Adipocyte (in vitro differentiated cells): Measurements from ENCODE around the gene ZNF732.
A peak's percentile ranks its signal among the peaks of the same experiment; 100 is the strongest.
"Not testable (repeated sequence)": the region's sequence is repeated elsewhere in the genome, so short reads cannot be mapped to it uniquely, and the experiment has no call there.

Experiments
- DNase-seq: peaks from one replicate; pipeline ENCODE4 v3.0.0-alpha.2; 2015; ENCODE audit warnings: low read depth
- H3K27me3 ChIP-seq: replicated peaks from 2 replicates; pipeline ENCODE4 v1.7.0; 2013; ENCODE audit warnings: mild to moderate bottlenecking, low read length, moderate library complexity; ENCODE audit not compliant: control insufficient read depth, insufficient read depth
- H3K36me3 ChIP-seq: 2 replicates; pipeline ENCODE4 v1.7.0; 2013; ENCODE audit warnings: low read length, mild to moderate bottlenecking, moderate library complexity; ENCODE audit not compliant: control insufficient read depth, insufficient read depth, severe bottlenecking
- H3K4me1 ChIP-seq: 2 replicates; pipeline ENCODE4 v1.7.0; 2013; ENCODE audit warnings: mild to moderate bottlenecking, low read length, moderate library complexity; ENCODE audit not compliant: control insufficient read depth, insufficient read depth
- H3K4me3 ChIP-seq: 2 replicates; pipeline ENCODE4 v1.7.0; 2013; ENCODE audit warnings: mild to moderate bottlenecking, low read length, moderate library complexity
- H3K9ac ChIP-seq: 2 replicates; pipeline ENCODE4 v1.7.0; 2013; ENCODE audit warnings: mild to moderate bottlenecking, low read length, moderate library complexity
- H3K9me3 ChIP-seq: 2 replicates; pipeline ENCODE4 v1.7.0; 2013; ENCODE audit warnings: mild to moderate bottlenecking, low read length, moderate library complexity; ENCODE audit not compliant: control insufficient read depth

Gene ZNF732

DNA sequence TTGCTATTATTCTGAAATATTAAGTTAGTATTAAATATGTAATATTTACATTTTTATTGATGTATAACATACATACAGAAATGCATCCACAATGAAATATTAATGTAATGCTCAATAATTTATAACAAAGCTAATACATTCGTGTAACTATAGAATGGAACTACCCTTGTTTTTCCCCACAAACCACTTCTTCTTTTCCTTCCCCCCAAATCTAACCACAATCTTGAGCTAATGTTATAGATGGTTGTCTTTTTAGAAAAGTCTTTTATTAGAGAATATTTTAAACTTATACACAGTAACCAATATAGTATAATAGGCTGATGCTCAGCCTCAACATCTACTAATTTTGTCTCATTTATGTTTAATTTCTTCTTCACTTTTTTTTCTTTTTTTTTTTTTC is 4.5 kb upstream of the ZNF732 start:
- Histone ChIP-seq H3K9me3 (peaks cover 16% of the 10 kb centered on the region), H3K27me3 (no peaks in the 10 kb centered on the region), H3K9ac (no peak overlapping the region), H3K4me3 (no peak overlapping the region), H3K36me3 (no peaks in the 10 kb centered on the region), H3K4me1 (no peaks in the 10 kb centered on the region)
- no peak for DNase-seq

DNA sequence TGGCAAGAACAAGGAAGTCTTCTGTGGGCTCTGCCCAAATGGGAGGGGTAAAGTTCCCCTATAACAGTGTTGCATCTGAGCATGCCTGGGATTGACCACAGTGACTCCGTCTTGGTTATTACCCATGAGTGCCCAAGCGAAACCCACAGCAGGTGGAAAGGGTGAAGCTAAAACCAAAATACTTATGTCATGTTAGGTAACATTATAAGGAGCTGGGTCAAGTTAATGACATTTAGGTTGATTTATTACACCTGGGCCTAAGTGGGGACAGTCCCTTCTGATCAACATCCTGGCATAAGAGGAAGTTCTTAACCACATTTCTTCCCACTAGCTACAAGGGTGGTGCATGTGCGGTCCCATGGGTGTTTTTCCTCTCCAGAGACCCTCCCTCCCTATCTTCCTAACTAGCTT is 1.3 kb upstream of the ZNF732 start:
- DNase-seq: no peak
- H3K27me3 ChIP-seq: peaks cover 4% of the 10 kb centered on the region
- no peak overlapping the region for H3K4me3 ChIP-seq
- no peaks in the 10 kb centered on the region for H3K36me3 ChIP-seq
- H3K4me1 ChIP-seq: no peaks in the 10 kb centered on the region
- no peak overlapping the region for H3K9ac ChIP-seq
- H3K9me3 ChIP-seq: peaks cover 30% of the 10 kb centered on the region

DNA sequence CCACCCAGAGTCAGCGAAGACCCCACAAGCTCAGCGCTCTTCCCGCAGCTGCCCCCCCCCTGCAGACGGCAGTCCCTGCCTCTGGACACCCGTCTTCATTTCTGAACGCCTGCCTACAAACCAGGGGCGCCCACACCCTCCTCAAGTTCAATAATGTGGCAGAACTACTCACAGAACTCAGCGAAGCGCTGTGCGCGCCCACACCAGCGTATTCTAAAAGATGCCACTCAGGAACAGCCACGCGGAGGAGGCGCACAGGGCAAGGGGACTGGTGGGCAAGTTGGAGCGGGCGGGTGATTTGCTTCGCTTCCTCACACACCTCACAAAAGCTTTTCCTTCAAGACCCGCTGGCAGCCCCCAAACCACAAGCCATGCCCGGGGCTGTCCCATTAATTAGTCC is 758 bp downstream of the ZNF732 start:
- not testable (repeated sequence) for DNase-seq, H3K9ac ChIP-seq, H3K27me3 ChIP-seq, H3K4me1 ChIP-seq, H3K36me3 ChIP-seq
- peak overlapping the region; percentile 63 for H3K4me3 ChIP-seq
- peaks cover 25% of the 10 kb centered on the region for H3K9me3 ChIP-seq

DNA sequence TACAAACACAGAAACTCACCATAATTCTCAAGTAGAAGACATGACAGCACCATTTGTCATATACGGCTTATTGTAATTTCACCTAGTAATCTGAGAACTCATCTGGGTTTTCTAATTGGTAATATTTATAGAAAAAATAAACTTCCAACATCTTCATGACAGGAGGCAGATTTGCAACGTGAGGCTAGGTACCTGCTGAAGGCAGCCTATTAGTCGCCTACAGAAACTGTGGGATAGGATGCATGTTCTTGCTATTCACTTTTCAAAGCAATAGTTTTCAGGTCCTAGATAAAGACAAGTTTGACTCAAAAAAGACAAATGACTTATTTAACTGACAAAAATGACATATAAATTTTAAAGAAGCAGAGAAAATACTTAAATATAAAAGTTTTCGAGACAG is 2.9 kb downstream of the ZNF732 start:
- H3K9me3 ChIP-seq: peaks cover 37% of the 10 kb centered on the region
- no peaks in the 10 kb centered on the region for H3K4me1 ChIP-seq
- H3K27me3 ChIP-seq: peaks cover 4% of the 10 kb centered on the region
- DNase-seq: no peak
- H3K36me3 ChIP-seq: no peaks in the 10 kb centered on the region
- H3K4me3 ChIP-seq: no peak overlapping the region
- no peak overlapping the region for H3K9ac ChIP-seq

DNA sequence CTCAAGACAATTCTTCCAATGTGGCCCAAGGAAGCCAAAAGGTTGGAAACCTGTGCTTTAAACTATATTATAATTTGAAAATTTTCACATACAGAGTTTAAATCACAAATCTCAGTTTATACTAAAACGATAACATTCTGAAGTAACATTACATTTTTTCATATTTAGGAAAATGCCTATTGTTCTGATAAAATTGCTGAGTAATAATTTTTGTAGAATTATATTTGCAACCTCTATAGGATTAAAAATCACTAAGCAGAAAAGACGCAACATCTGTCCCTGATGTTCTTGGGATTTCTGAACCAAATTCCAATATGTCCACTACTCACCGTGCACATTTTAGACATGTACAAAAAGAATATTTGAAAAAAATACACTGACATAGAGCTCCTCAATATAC is 10.5 kb downstream of the ZNF732 start:
- no peak overlapping the region for H3K4me3 ChIP-seq
- H3K4me1 ChIP-seq: no peaks in the 10 kb centered on the region
- H3K36me3 ChIP-seq: no peaks in the 10 kb centered on the region
- H3K27me3 ChIP-seq: no peaks in the 10 kb centered on the region
- DNase-seq: no peak
- H3K9me3 ChIP-seq: peaks cover 39% of the 10 kb centered on the region
- no peak overlapping the region for H3K9ac ChIP-seq

DNA sequence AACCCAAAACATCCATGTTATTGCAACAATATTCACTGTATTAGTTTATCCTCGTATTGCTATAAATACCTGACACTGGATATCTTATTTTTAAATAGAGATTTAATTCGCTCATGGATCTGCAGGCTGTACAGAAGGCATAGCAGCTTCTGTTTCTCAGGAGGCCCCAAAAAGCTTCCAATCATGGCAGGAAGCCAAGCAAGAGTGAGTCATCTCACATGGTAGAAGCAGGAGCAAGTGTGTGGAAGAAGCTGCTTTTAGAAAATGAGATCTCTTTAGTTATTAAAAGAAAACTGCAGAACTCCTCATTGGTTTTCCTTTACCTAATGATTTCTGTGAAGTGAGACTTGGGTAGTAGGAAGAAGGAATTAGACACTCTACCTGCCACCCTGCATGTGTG is 16.4 kb downstream of the ZNF732 start:
- DNase-seq: no peak
- H3K4me3 ChIP-seq: no peak overlapping the region
- no peak overlapping the region for H3K9ac ChIP-seq
- H3K9me3 ChIP-seq: peaks cover 57% of the 10 kb centered on the region
- H3K36me3 ChIP-seq: no peaks in the 10 kb centered on the region
- H3K4me1 ChIP-seq: no peaks in the 10 kb centered on the region
- H3K27me3 ChIP-seq: no peaks in the 10 kb centered on the region

DNA sequence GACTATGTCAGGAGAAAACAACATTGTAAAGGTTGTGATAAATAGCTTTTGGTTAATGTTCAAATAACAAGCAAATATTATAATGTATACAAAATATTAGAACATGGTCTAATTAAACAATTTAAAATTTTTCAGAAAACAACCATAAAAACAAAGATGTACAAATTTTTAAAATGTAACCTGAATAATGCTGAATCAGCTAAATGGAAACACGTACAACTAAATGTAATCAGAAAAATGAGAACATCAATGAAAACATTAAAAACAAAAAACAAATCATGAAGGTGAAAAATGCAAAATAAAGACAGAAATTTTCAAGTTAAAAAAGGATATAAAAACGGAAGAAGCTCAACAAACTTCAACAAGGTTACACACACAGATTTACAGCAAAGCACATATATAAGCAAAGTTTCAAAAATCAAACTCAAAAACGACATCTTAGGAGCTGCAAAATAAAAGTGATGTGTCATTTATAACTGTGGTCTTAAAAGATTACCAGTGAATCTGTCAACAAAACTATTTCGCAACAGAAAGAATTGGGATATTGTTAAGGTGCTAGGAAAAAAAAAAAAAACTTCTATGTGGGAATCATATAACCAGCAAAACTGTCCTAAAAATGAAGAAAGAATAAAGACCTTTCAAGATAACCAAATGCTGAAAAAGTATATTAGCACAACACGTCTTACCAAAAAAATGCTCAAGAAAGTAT is 31.8 kb downstream of the ZNF732 start:
- peak overlapping the region; percentile 62 for H3K4me3 ChIP-seq
- no peaks in the 10 kb centered on the region for H3K27me3 ChIP-seq
- peaks cover 97% of the 10 kb centered on the region for H3K9me3 ChIP-seq
- DNase-seq: no peak
- H3K9ac ChIP-seq: no peak overlapping the region
- H3K36me3 ChIP-seq: no peaks in the 10 kb centered on the region
- H3K4me1 ChIP-seq: no peaks in the 10 kb centered on the region

DNA sequence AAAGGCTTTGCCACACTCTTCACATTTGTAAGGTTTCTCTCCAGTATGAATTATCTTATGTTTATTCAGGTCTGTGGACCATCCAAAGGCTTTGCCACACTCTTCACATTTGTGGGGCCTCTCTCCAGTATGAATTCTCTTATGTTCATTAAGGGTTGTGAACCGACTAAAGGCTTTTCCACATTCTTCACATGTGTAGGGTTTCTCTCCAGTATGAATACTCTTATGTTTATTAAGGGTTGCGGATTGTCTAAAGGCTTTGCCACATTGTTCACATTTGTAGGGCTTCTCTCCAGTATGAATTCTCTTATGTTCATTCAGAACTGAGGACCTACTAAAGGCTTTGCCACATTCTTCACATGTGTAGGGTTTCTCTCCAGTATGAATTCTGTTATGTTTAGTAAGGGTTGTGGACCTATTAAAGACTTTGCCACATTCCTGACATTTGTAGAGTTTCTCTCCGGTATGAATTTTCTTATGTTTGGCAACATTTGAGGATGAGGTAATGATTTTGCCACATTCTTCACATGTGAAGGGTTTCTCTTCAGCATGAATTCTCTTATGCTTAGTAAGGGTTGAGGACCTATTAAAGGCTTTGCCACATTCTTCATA is 33.7 kb downstream of the ZNF732 start:
- Histone ChIP-seq H3K27me3 (no peaks in the 10 kb centered on the region), H3K36me3 (no peaks in the 10 kb centered on the region), H3K4me3 (peak overlapping the region; percentile 62), H3K9me3 (peaks cover 94% of the 10 kb centered on the region), H3K4me1 (no peaks in the 10 kb centered on the region), H3K9ac (no peak overlapping the region)
- no peak for DNase-seq

DNA sequence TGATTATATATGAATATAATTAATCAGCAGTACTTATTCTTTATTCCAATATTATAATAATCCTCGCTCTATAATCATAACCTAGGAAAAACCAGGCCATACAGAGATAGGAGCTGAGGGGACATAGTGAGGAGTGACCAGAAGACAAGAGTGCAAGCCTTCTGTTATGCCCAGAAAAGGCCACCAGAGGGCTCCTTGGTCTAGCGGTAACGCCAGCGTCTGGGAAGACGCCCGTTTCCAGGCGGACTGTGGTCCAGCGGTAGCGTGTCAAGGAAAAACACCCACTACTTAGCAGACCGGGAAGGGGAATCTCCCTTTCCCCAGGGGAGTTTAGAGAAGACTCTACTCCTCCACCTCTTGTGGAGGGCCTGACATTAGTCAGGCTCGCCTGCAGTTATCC is 46.0 kb downstream of the ZNF732 start:
- not testable (repeated sequence) for DNase-seq, H3K4me1 ChIP-seq, H3K9ac ChIP-seq, H3K27me3 ChIP-seq, H3K36me3 ChIP-seq
- peaks cover 100% of the 10 kb centered on the region for H3K9me3 ChIP-seq
- peak overlapping the region; percentile 65 for H3K4me3 ChIP-seq

DNA sequence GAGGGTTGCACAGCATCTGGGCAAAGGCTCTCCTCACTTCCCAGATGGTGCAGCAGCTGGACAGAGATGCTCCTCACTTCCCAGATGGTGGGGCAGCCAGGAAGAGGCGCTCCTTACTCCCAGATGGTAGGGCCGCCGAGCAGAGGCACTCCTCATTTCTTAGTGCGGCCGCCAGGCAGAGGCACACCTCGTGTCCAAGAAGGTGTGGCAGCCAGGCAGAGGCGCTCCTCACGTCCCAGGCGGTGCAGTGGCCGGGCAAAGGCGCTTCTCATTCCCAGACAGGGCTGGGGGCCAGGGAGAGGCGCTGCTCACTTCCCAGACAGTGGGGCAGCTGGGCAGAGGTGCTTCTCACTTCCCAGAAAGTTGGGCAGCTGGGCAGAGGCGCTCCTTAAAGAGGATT is 48.8 kb downstream of the ZNF732 start:
- H3K36me3 ChIP-seq: peaks cover 10% of the 10 kb centered on the region
- DNase-seq: no peak
- H3K27me3 ChIP-seq: no peaks in the 10 kb centered on the region
- H3K4me3 ChIP-seq: peak overlapping the region; percentile 65
- H3K9ac ChIP-seq: no peak overlapping the region
- no peaks in the 10 kb centered on the region for H3K4me1 ChIP-seq
- peaks cover 100% of the 10 kb centered on the region for H3K9me3 ChIP-seq

DNA sequence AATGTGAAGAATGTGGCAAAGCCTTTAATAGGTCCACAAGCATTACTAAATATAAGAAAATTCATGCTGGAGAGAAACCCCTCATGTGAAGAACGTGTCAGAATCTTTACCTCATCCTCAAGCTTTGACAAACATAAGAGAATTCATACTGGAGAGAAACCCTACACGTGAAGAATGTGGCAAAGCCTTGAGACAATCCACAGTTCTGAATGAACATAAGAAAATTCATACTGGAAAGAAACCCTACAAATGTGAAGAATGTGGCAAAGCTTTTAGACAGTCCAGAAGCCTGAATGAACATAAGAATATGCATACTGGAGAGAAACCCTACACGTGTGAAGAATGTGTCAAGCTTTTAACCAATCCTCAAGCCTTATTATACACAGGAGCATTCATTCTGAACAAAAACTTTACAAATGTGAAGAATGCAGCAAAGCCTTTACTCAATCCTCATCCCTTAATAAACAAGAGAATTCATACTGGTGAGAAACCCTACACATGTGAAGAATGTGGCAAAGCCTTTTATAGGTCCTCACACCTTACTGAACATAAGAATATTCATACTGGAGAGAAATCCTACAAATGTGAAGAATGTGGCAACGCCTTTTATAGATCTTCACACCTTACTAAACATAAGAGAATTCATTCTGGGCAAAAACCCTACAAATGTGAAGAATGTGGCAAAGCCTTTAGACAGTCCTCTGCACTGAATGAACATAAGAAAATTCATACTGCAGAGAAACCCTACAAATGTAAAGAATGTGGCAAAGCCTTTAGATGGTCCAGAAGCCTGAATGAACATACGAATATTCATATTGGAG is 51.1 kb downstream of the ZNF732 start:
- Histone ChIP-seq H3K4me1 (no peaks in the 10 kb centered on the region), H3K36me3 (peaks cover 10% of the 10 kb centered on the region), H3K4me3 (peak overlapping the region; percentile 65), H3K9ac (no peak overlapping the region), H3K9me3 (peaks cover 99% of the 10 kb centered on the region), H3K27me3 (no peaks in the 10 kb centered on the region)
- no peak for DNase-seq
